HK-2 (cell line): ENCODE results near the gene TMEM256.

ENCODE experiments used
- DNase-seq: peaks from one replicate; pipeline ENCODE4 v3.0.0-alpha.2; 2018; ENCODE audit not compliant: unreplicated experiment

The TMEM256 gene

GRCh38 chr17:7429722-7430121 lies 25.8 kb upstream of the TMEM256 start:
- no peak for DNase-seq

- no peak for DNase-seq
These were observed 24.7 kb upstream of the TMEM256 start, which contains the start of gene SPEM3 for GRCh38 chr17:7428557-7428956. Gene SPEM3, plus strand, starts transcription at chr17:7428857. Its CDS starts 46 bp downstream, at chr17:7428903.

- DNase-seq: no peak
These were observed 23.7 kb upstream of the TMEM256 start for GRCh38 chr17:7427549-7427948.

GRCh38 chr17:7426896-7427489 lies 23.1 kb upstream of the TMEM256 start:
- no peak for DNase-seq

GRCh38 chr17:7426203-7426863 lies 22.4 kb upstream of the TMEM256 start:
- no peak for DNase-seq

GRCh38 chr17:7425756-7426155 lies 21.9 kb upstream of the TMEM256 start:
- no peak for DNase-seq

GRCh38 chr17:7425316-7425715 lies 21.4 kb upstream of the TMEM256 start, which contains the start of gene SPEM2:
Gene SPEM2, plus strand, starts transcription at chr17:7425616. Its CDS starts 73 bp downstream, at chr17:7425689.
- no peak for DNase-seq

- no peak for DNase-seq
These were observed 19.8 kb upstream of the TMEM256 start for GRCh38 chr17:7423679-7424078.

- no peak for DNase-seq
These were observed 17.3 kb upstream of the TMEM256 start for GRCh38 chr17:7421186-7421585.

- DNase-seq: no peak
These were observed 16.1 kb upstream of the TMEM256 start, which contains the start of gene SPEM1 for GRCh38 chr17:7419819-7420610. Gene SPEM1, plus strand, starts transcription at chr17:7420324. Its CDS starts 61 bp downstream, at chr17:7420385.

- no peak for DNase-seq
These were observed 14.7 kb upstream of the TMEM256 start for GRCh38 chr17:7418472-7419152.

- DNase-seq: no peak
These were observed 13.3 kb upstream of the TMEM256 start for GRCh38 chr17:7417056-7417655.

- DNase-seq: no peak
These were observed 12.4 kb upstream of the TMEM256 start for GRCh38 chr17:7416323-7416722.

- DNase-seq: no peak
These were observed 11.9 kb upstream of the TMEM256 start for GRCh38 chr17:7415784-7416183.

- no peak for DNase-seq
These were observed 10.9 kb upstream of the TMEM256 start for GRCh38 chr17:7414837-7415236.

GRCh38 chr17:7413346-7413985 lies 9.6 kb upstream of the TMEM256 start:
- DNase-seq: no peak

- no peak for DNase-seq
These were observed 7.5 kb upstream of the TMEM256 start for GRCh38 chr17:7411427-7411750.

- DNase-seq: no peak
These were observed 6.9 kb upstream of the TMEM256 start for GRCh38 chr17:7410634-7411426.

GRCh38 chr17:7409716-7410115 lies 5.8 kb upstream of the TMEM256 start:
- no peak for DNase-seq

GRCh38 chr17:7408863-7409262 lies 5.0 kb upstream of the TMEM256 start:
- no peak for DNase-seq
